Measurements from ENCODE around the gene CLIC3.

Gene CLIC3

DNA sequence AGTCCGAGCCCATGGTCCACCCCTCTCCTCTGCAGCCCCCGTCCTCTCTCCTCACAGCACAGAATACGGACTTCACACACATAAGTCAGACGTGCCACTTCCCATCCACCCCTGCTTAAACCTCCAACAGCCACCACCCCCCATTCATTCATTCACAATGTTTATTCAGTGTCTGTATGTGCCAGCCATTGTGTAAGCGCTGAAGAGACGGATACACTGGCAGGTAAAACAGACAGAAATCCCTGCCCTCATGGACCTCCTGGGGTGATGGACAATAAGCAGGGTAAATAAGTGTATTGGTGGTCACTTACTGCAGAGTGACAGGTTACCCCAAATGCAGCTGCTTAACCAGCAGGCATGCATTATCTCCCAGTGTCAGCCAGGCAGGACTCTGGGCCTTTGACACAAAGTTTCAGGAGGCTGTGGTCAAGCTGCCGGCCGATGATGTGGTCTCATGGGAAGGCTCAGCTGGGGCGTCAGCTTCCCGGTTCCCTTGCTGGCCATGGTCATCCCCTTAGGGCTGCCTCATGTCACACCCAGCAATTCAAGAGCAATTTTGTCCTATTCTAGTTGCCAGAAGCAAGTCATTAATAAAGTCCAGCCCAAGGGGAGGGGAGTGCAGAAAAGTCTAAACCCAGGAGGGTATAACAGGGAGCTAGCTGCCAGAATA, 6.0 kb downstream of the CLIC3 start:
- Histone ChIP-seq H3K4me1 (ENCODE audit: control insufficient read depth in 1 of 2, insufficient read depth in 2 of 2, low read length in 2 of 2) (peaks cover 17 to 25% of the 10 kb centered on the region in 2 donors), H3K9me3 (ENCODE audit: control insufficient read depth in 1 of 2, low read length in 2 of 2) (no peaks in the 10 kb centered on the region), H3K4me3 (ENCODE audit: low read depth in 1 of 2, low read length in 2 of 2) (no peak overlapping the region), H3K27ac (ENCODE audit: low read depth, low read length) (no peak overlapping the region), H3K27me3 (ENCODE audit: control insufficient read depth in 1 of 2, insufficient read depth in 2 of 2, low read length in 2 of 2) (no peaks in the 10 kb centered on the region), H3K36me3 (ENCODE audit: control insufficient read depth in 1 of 2, insufficient read depth in 2 of 2, low read length in 2 of 2) (peaks cover 0 to 3% of the 10 kb centered on the region in 2 donors), H3K9ac (ENCODE audit: low read depth in 1 of 2, low read length in 2 of 2) (no peak overlapping the region)

DNA sequence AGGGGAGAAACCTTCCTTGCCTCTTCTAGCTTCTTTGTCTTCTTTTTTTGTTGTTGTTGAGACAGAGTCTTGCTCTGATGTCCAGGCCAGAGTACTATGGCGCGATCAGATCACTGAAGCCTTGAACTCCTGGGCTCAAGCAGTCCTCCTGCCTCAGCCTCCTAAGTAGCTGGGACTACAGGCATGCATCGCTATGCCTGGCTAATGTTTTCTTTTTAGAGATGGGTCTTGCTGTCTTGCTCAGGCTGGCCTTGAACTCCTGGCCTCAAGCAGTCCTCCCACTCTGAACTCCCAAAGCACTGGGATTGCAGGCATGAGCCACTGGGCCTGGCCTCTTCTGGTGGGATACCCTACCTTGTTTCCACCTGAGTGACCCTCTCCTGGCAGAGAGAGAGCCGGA, 7.5 kb downstream of the CLIC3 start:
- H3K4me3 ChIP-seq (ENCODE audit: low read depth in 1 of 2, low read length in 2 of 2): no peak overlapping the region
- no peak overlapping the region for H3K9ac ChIP-seq (ENCODE audit: low read depth in 1 of 2, low read length in 2 of 2)
- H3K4me1 ChIP-seq (ENCODE audit: control insufficient read depth in 1 of 2, insufficient read depth in 2 of 2, low read length in 2 of 2): peaks cover 10 to 14% of the 10 kb centered on the region in 2 donors
- no peaks in the 10 kb centered on the region for H3K9me3 ChIP-seq (ENCODE audit: control insufficient read depth in 1 of 2, low read length in 2 of 2)
- H3K27me3 ChIP-seq (ENCODE audit: control insufficient read depth in 1 of 2, insufficient read depth in 2 of 2, low read length in 2 of 2): peaks cover 12 to 14% of the 10 kb centered on the region in 2 donors
- no peak overlapping the region for H3K27ac ChIP-seq (ENCODE audit: low read depth, low read length)
- H3K36me3 ChIP-seq (ENCODE audit: control insufficient read depth in 1 of 2, insufficient read depth in 2 of 2, low read length in 2 of 2): peaks cover 0 to under 1% of the 10 kb centered on the region in 2 donors

DNA sequence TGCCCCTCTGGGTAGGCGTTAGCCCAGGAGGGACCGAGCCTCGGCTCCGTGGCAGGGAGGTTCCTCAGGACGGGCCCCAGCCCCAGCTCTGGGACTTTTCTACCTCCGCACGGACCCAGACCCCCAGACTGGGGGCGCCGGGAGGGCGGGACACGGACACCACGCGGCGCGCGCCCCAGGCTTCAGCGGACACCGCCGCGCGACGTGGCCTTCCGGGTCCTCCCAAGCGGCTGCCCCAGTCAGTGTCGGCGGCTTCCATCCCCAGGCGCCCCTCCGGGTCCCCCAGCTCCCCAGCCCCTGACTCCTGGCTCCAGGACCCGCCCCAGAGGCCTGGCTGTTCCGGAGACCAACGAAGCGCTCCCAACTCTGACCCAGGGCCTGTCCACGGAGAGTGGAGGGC, 10.5 kb downstream of the CLIC3 start:
- peaks cover 18% of the 10 kb centered on the region in 2 donors for H3K27me3 ChIP-seq (ENCODE audit: control insufficient read depth in 1 of 2, insufficient read depth in 2 of 2, low read length in 2 of 2)
- no peak overlapping the region for H3K27ac ChIP-seq (ENCODE audit: low read depth, low read length)
- H3K4me3 ChIP-seq (ENCODE audit: low read depth in 1 of 2, low read length in 2 of 2): no peak overlapping the region
- no peaks in the 10 kb centered on the region for H3K36me3 ChIP-seq (ENCODE audit: control insufficient read depth in 1 of 2, insufficient read depth in 2 of 2, low read length in 2 of 2)
- H3K9me3 ChIP-seq (ENCODE audit: control insufficient read depth in 1 of 2, low read length in 2 of 2): no peaks in the 10 kb centered on the region
- no peaks in the 10 kb centered on the region for H3K4me1 ChIP-seq (ENCODE audit: control insufficient read depth in 1 of 2, insufficient read depth in 2 of 2, low read length in 2 of 2)
- no peak overlapping the region for H3K9ac ChIP-seq (ENCODE audit: low read depth in 1 of 2, low read length in 2 of 2)

DNA sequence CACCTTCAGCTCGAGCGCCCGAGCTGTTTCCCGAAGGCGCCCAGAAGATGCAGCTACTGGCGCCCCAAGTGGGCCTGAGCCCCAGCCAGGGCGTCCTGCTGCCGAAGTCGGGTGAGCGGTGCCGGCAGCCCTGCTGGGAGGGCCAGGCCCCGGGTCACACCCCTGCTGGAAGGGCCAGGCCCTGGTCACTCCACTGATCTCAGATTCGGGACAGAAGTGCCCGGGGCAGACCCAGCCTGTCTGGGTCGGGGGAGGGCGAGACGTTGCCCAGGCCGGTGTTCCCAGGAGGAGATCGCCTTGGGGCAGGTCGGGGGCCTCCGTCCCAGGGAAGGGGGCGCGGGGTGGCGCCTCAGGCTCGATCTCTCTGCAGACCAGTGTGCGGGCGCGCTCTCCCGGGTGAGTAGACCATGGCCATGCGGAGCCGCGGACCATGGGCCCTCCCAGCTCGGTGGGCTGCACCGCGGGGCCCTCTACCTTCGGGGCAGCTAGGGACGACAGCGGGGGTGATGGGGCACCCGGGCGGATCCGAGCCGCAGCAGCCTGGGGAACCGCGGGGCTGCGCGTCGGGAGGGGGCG, 11.3 kb downstream of the CLIC3 start:
- H3K9me3 ChIP-seq (ENCODE audit: control insufficient read depth in 1 of 2, low read length in 2 of 2): no peaks in the 10 kb centered on the region
- no peak overlapping the region for H3K9ac ChIP-seq (ENCODE audit: low read depth in 1 of 2, low read length in 2 of 2)
- no peak overlapping the region for H3K27ac ChIP-seq (ENCODE audit: low read depth, low read length)
- H3K4me1 ChIP-seq (ENCODE audit: control insufficient read depth in 1 of 2, insufficient read depth in 2 of 2, low read length in 2 of 2): no peaks in the 10 kb centered on the region
- H3K4me3 ChIP-seq (ENCODE audit: low read depth in 1 of 2, low read length in 2 of 2): no peak overlapping the region
- H3K36me3 ChIP-seq (ENCODE audit: control insufficient read depth in 1 of 2, insufficient read depth in 2 of 2, low read length in 2 of 2): no peaks in the 10 kb centered on the region
- H3K27me3 ChIP-seq (ENCODE audit: control insufficient read depth in 1 of 2, insufficient read depth in 2 of 2, low read length in 2 of 2): peaks cover 18% of the 10 kb centered on the region in 2 donors

DNA sequence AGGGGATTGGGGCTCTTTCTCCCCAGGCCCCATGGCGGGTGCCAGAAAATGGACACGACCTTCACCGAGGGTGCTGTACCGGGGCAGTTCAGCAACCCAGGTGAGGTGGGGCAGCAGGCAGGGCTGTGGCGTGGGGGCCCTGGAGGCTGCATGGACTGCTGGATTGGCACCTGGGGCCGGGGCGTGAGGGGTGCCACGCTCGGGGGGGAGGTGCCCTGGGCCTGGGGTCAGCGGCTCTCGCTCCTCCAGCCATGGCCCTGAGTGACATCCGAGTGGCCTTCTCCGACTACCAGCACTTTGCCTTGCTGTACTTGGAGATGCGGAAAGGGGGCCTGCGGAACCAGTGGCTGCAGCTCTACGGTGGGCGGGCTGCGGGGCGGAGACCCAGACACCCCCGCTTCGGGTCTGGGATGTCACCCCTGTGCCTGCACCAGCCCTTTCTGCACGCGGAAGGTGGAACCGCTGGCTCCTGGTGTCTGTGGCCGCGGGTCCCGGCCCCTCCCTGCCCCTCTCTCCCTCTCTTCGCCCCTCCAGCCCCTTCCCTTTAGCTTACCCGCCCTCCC, 11.8 kb downstream of the CLIC3 start:
- H3K36me3 ChIP-seq (ENCODE audit: control insufficient read depth in 1 of 2, insufficient read depth in 2 of 2, low read length in 2 of 2): no peaks in the 10 kb centered on the region
- no peak overlapping the region for H3K9ac ChIP-seq (ENCODE audit: low read depth in 1 of 2, low read length in 2 of 2)
- H3K27ac ChIP-seq (ENCODE audit: low read depth, low read length): no peak overlapping the region
- no peak overlapping the region for H3K4me3 ChIP-seq (ENCODE audit: low read depth in 1 of 2, low read length in 2 of 2)
- no peaks in the 10 kb centered on the region for H3K4me1 ChIP-seq (ENCODE audit: control insufficient read depth in 1 of 2, insufficient read depth in 2 of 2, low read length in 2 of 2)
- H3K9me3 ChIP-seq (ENCODE audit: control insufficient read depth in 1 of 2, low read length in 2 of 2): no peaks in the 10 kb centered on the region
- H3K27me3 ChIP-seq (ENCODE audit: control insufficient read depth in 1 of 2, insufficient read depth in 2 of 2, low read length in 2 of 2): peaks cover 18% of the 10 kb centered on the region in 2 donors

DNA sequence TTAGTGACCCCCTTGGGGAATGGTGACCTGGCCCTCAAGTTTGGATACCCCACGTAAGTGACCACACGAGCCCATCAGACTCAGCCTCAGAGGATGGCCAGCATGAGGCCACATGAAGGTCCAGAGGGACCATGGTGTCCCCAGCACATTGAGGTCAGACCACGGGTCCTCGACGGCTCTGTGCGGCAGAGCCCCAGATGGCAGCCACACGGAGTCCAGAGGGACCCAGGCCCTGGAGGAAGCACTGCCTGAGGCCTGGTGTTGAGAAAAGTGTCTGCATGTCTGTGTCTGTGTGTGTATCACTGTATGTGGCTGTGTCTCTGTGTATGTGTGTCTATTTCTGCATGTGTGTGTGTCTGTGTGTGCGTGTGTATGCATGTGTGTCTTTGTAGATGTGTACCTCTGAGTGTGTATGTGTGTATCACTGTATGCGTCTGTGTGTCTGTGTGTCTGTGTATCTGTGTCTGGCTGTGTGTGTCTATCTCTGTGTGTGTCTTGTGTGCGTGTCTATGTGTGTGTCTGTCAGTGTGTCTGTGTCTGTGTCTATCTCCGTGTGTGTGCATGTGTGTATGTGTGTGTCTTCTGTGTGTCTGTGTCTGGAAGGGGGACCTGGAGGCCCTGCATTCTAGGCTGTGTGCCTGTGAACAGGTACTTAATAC, 12.6 kb downstream of the CLIC3 start:
- no peaks in the 10 kb centered on the region for H3K36me3 ChIP-seq (ENCODE audit: control insufficient read depth in 1 of 2, insufficient read depth in 2 of 2, low read length in 2 of 2)
- H3K27ac ChIP-seq (ENCODE audit: low read depth, low read length): no peak overlapping the region
- H3K9me3 ChIP-seq (ENCODE audit: control insufficient read depth in 1 of 2, low read length in 2 of 2): no peaks in the 10 kb centered on the region
- no peak overlapping the region for H3K9ac ChIP-seq (ENCODE audit: low read depth in 1 of 2, low read length in 2 of 2)
- peaks cover 18% of the 10 kb centered on the region in 2 donors for H3K27me3 ChIP-seq (ENCODE audit: control insufficient read depth in 1 of 2, insufficient read depth in 2 of 2, low read length in 2 of 2)
- no peak overlapping the region for H3K4me3 ChIP-seq (ENCODE audit: low read depth in 1 of 2, low read length in 2 of 2)
- H3K4me1 ChIP-seq (ENCODE audit: control insufficient read depth in 1 of 2, insufficient read depth in 2 of 2, low read length in 2 of 2): no peaks in the 10 kb centered on the region

DNA sequence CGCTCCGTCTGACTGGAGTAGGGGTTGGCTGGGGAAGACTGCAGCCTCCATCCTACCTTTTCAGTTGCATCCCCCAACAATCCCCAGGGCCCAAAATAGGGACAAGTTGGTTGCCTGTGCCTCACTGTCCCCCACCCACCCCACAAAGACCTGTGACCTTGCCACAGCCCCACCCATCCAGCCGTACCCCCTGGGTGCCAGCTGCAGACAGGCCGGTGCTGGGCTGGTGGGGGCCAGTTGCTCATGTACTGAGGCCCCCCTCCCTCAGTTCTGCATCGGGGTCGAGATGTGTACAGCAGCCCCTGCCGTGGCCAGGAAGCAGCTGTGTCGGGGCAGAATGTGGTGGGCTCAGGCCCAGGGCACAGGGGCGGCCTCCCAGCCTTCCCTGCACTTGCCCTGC, 13.2 kb downstream of the CLIC3 start:
- Histone ChIP-seq H3K27ac (ENCODE audit: low read depth, low read length) (no peak overlapping the region), H3K4me1 (ENCODE audit: control insufficient read depth in 1 of 2, insufficient read depth in 2 of 2, low read length in 2 of 2) (peaks cover 0 to under 1% of the 10 kb centered on the region in 2 donors), H3K36me3 (ENCODE audit: control insufficient read depth in 1 of 2, insufficient read depth in 2 of 2, low read length in 2 of 2) (no peaks in the 10 kb centered on the region), H3K27me3 (ENCODE audit: control insufficient read depth in 1 of 2, insufficient read depth in 2 of 2, low read length in 2 of 2) (peaks cover 18% of the 10 kb centered on the region in 2 donors), H3K4me3 (ENCODE audit: low read depth in 1 of 2, low read length in 2 of 2) (no peak overlapping the region), H3K9ac (ENCODE audit: low read depth in 1 of 2, low read length in 2 of 2) (no peak overlapping the region), H3K9me3 (ENCODE audit: control insufficient read depth in 1 of 2, low read length in 2 of 2) (no peaks in the 10 kb centered on the region)

DNA sequence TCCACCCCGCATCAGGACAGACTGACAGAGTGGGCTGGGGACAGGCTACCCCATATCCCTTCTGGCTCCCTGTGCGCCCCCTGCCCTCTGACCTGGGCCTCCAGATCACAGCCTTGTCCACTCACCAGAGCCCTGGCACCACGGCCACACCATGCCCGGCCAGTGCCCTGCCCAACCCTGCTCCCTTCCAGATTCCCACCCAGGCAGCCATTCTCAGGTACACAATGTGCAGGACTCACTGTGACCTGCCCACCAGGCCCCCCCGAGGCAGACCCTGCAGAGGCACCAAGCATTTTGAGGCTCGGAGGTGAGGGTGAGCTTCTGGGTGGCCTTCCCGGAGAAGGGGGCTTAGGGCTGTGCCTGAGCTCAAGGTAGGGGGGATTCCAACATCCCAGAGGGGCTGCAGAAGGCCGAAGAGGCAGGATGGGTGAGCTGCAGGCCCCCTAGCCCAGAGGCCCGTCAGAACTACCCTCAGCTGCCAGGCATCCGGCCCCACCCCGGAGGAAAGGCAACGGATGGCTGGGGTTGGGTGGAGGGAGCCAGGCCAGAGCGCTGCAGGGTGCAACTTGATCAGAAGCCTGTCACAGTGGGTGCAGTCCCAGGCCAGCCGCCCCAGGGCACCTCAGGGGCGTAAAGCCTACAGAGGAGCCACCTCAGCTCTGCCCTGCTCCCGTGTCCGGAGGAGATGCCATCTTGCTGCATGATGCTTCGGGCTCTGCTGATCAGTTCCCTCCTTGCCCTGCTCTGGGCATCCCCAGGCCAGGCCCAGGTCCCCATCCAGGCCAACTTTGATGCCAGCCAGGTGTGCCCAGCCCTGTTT, 13.9 kb downstream of the CLIC3 start, which contains the start of gene LCNL1:
LCNL1 (plus strand) TSS at position 762 of the 820 bp plus-strand sequence. CDS start 594 bp downstream, outside the sequence.
- no peak within 1 kb of the TSS for H3K27ac ChIP-seq (ENCODE audit: low read depth, low read length)
- H3K4me1 ChIP-seq (ENCODE audit: control insufficient read depth in 1 of 2, insufficient read depth in 2 of 2, low read length in 2 of 2): peaks cover 0 to 7% of the 10 kb centered on the region in 2 donors
- H3K27me3 ChIP-seq (ENCODE audit: control insufficient read depth in 1 of 2, insufficient read depth in 2 of 2, low read length in 2 of 2): peaks cover 18 to 22% of the 10 kb centered on the region in 2 donors
- no peaks in the 10 kb centered on the region for H3K36me3 ChIP-seq (ENCODE audit: control insufficient read depth in 1 of 2, insufficient read depth in 2 of 2, low read length in 2 of 2)
- H3K4me3 ChIP-seq (ENCODE audit: low read depth in 1 of 2, low read length in 2 of 2): no peak within 1 kb of the TSS
- H3K9ac ChIP-seq (ENCODE audit: low read depth in 1 of 2, low read length in 2 of 2): no peak within 1 kb of the TSS
- no peaks in the 10 kb centered on the region for H3K9me3 ChIP-seq (ENCODE audit: control insufficient read depth in 1 of 2, low read length in 2 of 2)

DNA sequence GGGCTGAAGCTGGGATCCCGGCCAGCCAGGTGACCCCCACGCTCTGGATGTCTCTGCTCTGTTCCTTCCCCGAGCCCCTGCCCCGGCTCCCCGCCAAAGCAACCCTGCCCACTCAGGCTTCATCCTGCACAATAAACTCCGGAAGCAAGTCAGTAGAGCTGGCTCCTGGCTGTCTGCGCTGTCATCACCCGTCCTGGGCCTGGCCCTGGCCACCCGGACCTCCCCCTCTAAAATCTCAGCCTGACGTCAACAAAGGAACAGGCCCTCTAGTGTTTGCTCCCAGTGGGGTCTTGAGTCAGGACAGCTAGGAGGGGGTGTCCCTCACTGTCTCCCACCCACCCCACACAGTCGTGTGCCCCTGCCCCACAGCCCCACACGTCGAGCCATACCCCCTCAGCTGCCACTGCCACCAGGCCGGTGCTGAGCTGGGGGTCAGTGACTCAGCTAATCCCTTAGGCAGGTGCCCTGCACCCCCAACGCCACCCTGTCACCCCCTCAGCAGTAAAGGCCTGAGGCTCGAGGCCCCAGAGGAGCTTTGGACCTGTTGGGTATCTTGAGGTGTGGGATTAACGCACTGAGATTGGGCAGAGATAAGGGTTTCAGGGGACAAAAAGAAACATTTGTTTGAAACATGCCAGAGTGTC, 14.7 kb downstream of the CLIC3 start:
- H3K4me1 ChIP-seq (ENCODE audit: control insufficient read depth in 1 of 2, insufficient read depth in 2 of 2, low read length in 2 of 2): peaks cover 0 to 9% of the 10 kb centered on the region in 2 donors
- H3K9ac ChIP-seq (ENCODE audit: low read depth in 1 of 2, low read length in 2 of 2): no peak overlapping the region
- H3K9me3 ChIP-seq (ENCODE audit: control insufficient read depth in 1 of 2, low read length in 2 of 2): no peaks in the 10 kb centered on the region
- H3K4me3 ChIP-seq (ENCODE audit: low read depth in 1 of 2, low read length in 2 of 2): no peak overlapping the region
- peaks cover 18 to 29% of the 10 kb centered on the region in 2 donors for H3K27me3 ChIP-seq (ENCODE audit: control insufficient read depth in 1 of 2, insufficient read depth in 2 of 2, low read length in 2 of 2)
- no peaks in the 10 kb centered on the region for H3K36me3 ChIP-seq (ENCODE audit: control insufficient read depth in 1 of 2, insufficient read depth in 2 of 2, low read length in 2 of 2)
- no peak overlapping the region for H3K27ac ChIP-seq (ENCODE audit: low read depth, low read length)

Data from duodenal mucosa (tissue), 2 donors.